Gastrocnemius medialis (tissue), 4 donors: ENCODE measurements around the gene GRM5.
"Not testable (repeated sequence)": the region's sequence is repeated elsewhere in the genome, so short reads cannot be mapped to it uniquely, and the experiment has no call there.

Experiments
- POLR2A ChIP-seq, 2 donors: fragments of 450-650 bp; IDR thresholded peaks; one replicate each; pipeline ENCODE4 v1.6.1; 2017; ENCODE audit warnings: antibody characterized with exemption in 2 of 2, mild to moderate bottlenecking in 2 of 2, moderate library complexity in 2 of 2
- TF ChIP-seq, protein P1 (sequence below), 5 experiments: fragments of 450-650 bp in 3 of 5; fragments of 200-600 bp in 2 of 5; sonication (generic) in 2 of 5; IDR thresholded peaks in 4 of 5; conservative IDR thresholded peaks in 1 of 5; 1 replicate in 4 of 5; 2 replicates in 1 of 5; pipeline ENCODE4 v1.5.1; 2016 to 2019; ENCODE audit warnings: antibody characterized with exemption in 5 of 5, mild to moderate bottlenecking in 3 of 5, moderate library complexity in 3 of 5

DNA sequence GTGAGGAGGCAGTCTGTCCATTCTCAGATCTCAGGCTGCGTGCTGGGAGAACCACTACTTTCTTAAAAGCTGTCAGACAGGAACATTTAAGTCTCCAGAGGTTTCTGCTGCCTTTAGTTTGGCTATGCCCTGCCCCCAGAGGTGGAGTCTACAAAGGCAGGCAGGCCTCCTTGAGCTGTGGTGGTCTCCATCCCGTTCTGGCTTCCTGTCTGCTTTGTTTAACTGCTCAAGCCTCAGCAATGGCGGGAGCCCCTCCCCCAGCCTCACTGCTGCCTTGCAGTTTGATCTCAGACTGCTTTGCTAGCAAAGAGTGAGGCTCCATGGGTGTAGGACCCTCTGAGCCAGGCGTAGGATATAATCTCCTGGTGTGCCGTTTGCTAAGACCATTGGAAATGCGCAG lies 602.5 kb downstream of the GRM5 start:
- TF ChIP-seq, protein P1, sequence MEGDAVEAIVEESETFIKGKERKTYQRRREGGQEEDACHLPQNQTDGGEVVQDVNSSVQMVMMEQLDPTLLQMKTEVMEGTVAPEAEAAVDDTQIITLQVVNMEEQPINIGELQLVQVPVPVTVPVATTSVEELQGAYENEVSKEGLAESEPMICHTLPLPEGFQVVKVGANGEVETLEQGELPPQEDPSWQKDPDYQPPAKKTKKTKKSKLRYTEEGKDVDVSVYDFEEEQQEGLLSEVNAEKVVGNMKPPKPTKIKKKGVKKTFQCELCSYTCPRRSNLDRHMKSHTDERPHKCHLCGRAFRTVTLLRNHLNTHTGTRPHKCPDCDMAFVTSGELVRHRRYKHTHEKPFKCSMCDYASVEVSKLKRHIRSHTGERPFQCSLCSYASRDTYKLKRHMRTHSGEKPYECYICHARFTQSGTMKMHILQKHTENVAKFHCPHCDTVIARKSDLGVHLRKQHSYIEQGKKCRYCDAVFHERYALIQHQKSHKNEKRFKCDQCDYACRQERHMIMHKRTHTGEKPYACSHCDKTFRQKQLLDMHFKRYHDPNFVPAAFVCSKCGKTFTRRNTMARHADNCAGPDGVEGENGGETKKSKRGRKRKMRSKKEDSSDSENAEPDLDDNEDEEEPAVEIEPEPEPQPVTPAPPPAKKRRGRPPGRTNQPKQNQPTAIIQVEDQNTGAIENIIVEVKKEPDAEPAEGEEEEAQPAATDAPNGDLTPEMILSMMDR (IDR thresholded peaks at IDR 0.05 in 4 of 5, conservative IDR thresholded peaks at IDR 0.05 in 1 of 5) = not testable (repeated sequence)
- TF ChIP-seq POLR2A (IDR thresholded peaks at IDR 0.05) = not testable (repeated sequence)
